ENCODE measurements around the gene HORMAD2. TPM values are rescaled to one million over a fixed set of nuclear protein-coding genes. Genes with fewer than 3 reads are reported as not detected.

The HORMAD2 gene
- total RNA-seq, 4 donors from 2014 or later = not detected

DNA sequence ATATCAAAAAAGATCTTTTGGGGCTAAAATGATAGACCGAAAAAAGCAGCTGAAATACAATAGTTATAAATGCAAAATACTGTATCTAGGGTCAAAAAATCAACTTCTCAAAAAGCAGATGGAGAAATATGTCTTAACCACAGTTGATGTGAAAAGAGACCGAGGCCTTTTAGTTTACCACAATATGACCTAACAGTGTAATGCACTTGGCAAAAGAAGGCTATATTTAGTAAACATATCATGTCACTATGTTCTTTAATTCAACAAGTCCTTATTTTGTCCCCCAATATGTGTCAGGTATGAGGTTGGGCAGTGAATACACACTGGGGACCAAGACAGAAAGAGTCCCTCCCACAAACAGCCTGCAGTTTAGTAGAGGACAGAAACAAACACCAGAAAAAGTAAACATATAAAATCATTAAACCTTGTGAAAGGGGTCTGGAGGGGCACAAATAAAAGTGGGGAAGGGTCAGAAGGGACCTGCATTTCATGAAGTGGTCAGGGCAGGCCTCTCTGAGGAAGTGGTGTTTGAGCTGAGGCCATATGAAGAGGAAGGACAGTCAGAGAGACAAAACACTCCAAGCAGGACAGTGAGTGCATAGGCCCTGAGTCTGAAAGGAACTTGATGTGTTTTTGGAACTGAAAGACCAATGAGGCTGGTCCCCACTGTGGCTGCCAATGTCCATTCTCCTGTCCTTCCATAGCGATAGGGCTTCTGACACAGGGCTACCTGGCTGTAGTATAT lies 112.9 kb downstream of the HORMAD2 start:
- Histone ChIP-seq H3K4me1 (peaks cover 22 to 24% (median 22%) of the 10 kb centered on the region in 4 donors), H3K36me3 (no peaks in the 10 kb centered on the region), H3K9me3 (no peaks in the 10 kb centered on the region), H3K27me3 (no peaks in the 10 kb centered on the region), H3K4me3 (no peak overlapping the region), H3K27ac (replicated peaks in 1 of 4) (no peak overlapping the region)
- intact Hi-C loops (cut with DNase I) = no loop called here
- TF ChIP-seq POLR2A (IDR thresholded peaks at IDR 0.05; ENCODE audit: low read depth) = no peak
- no peak for TF ChIP-seq POLR2AphosphoS5 (IDR thresholded peaks at IDR 0.05)
- TF ChIP-seq, protein P1, sequence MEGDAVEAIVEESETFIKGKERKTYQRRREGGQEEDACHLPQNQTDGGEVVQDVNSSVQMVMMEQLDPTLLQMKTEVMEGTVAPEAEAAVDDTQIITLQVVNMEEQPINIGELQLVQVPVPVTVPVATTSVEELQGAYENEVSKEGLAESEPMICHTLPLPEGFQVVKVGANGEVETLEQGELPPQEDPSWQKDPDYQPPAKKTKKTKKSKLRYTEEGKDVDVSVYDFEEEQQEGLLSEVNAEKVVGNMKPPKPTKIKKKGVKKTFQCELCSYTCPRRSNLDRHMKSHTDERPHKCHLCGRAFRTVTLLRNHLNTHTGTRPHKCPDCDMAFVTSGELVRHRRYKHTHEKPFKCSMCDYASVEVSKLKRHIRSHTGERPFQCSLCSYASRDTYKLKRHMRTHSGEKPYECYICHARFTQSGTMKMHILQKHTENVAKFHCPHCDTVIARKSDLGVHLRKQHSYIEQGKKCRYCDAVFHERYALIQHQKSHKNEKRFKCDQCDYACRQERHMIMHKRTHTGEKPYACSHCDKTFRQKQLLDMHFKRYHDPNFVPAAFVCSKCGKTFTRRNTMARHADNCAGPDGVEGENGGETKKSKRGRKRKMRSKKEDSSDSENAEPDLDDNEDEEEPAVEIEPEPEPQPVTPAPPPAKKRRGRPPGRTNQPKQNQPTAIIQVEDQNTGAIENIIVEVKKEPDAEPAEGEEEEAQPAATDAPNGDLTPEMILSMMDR (IDR thresholded peaks at IDR 0.05) = no peak
- TF ChIP-seq EP300 (IDR thresholded peaks at IDR 0.05) = no peak
- 83% methylated on average over 3 of the region's 3 CpGs for WGBS
- DNase-seq (ENCODE audit: extremely low spot score) = no peak

GRCh38 chr22:30195245-30196140 lies 115.2 kb downstream of the HORMAD2 start:
- intact Hi-C loops (cut with DNase I) = no loop called here
- H3K4me1 ChIP-seq = peaks cover 22 to 24% (median 22%) of the 10 kb centered on the region in 4 donors
- H3K27ac ChIP-seq (replicated peaks in 1 of 4) = peak overlapping the region; percentile 61 to 76 (median 72)
- H3K9me3 ChIP-seq = no peaks in the 10 kb centered on the region
- H3K36me3 ChIP-seq = no peaks in the 10 kb centered on the region
- DNase-seq (ENCODE audit: extremely low spot score) = no peak
- 42% methylated on average over 5 of the region's 5 CpGs for WGBS
- H3K27me3 ChIP-seq = no peaks in the 10 kb centered on the region
- peak overlapping the region in 3 of 4 donors; percentile 16 to 31 (median 28) for H3K4me3 ChIP-seq
- TF ChIP-seq EP300 (IDR thresholded peaks at IDR 0.05) (no peak), POLR2A (IDR thresholded peaks at IDR 0.05; ENCODE audit: low read depth) (no peak), POLR2AphosphoS5 (IDR thresholded peaks at IDR 0.05) (no peak)
- TF ChIP-seq, protein P1 (IDR thresholded peaks at IDR 0.05) = no peak

DNA sequence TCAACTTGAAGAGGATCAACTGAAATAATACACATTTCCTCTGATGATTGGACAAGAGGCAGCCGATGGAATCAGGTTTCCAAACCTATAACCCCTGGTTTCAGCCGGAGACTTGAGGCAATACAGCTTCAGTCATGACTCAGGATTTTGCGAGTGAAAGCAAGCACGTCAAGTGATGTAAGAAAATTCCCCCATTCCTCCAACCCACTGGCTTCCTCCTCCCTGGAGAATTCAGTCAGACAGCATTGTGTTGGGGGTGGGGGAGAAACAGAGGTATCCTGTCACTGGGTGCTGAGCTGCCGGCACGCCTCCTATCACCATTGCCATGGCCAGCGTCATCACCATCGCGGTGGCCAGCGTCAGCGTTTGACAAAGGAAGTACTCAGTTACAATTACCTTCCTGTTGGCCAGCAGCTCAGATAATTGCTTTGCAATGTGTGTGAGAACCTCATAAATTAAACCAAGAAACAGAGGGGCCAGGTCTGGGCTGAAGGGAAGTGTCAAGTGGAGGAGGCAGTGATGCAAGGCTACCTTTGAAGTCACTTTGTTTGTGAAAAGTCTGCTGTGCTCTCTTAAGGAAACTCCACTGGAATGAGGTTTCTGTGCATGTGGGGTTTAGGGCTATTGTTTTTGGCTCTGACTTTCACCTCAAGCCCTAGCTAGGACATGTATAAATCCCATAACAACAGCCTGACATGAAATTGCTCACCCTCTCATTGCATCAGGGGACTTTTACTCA lies 116.0 kb downstream of the HORMAD2 start:
- H3K36me3 ChIP-seq = no peaks in the 10 kb centered on the region
- intact Hi-C loops (cut with DNase I) = no loop called here
- peak overlapping the region; percentile 61 to 76 (median 72) for H3K27ac ChIP-seq (replicated peaks in 1 of 4)
- TF ChIP-seq, protein P1 (IDR thresholded peaks at IDR 0.05) = no peak
- no peak for TF ChIP-seq POLR2A (IDR thresholded peaks at IDR 0.05; ENCODE audit: low read depth)
- TF ChIP-seq EP300 (IDR thresholded peaks at IDR 0.05) = no peak
- peak; percentile 36 to 41 for TF ChIP-seq POLR2AphosphoS5 (IDR thresholded peaks at IDR 0.05)
- peaks cover 22 to 24% (median 22%) of the 10 kb centered on the region in 4 donors for H3K4me1 ChIP-seq
- no peaks in the 10 kb centered on the region for H3K27me3 ChIP-seq
- H3K4me3 ChIP-seq = peak overlapping the region in 3 of 4 donors; percentile 16 to 31 (median 28)
- H3K9me3 ChIP-seq = no peaks in the 10 kb centered on the region
- 14% methylated on average over 10 of the region's 11 CpGs for WGBS
- peak; percentile 96 for DNase-seq (ENCODE audit: extremely low spot score)

DNA sequence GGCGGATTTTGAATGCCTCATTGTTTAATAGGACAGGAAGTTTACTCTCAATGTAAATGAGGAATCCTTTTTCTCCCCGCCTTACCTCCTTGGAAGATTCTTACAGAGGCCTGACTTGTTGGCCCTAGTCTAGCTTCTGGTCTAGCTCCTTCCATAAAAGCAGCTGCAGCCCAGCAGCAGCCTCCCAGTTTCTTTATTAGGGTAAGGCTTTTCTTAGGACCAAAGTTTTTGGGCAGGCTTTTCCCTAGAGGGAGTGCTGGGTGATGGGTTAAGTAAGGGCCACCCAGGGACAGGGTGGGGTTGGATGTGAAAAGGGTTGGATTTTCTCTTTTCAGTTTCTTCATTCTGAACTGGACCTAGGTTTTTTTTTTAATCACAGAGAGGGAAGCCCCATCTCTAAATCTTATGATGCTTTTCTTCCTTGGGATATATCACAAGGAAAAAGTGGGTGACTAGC lies 116.6 kb downstream of the HORMAD2 start:
- no peaks in the 10 kb centered on the region for H3K27me3 ChIP-seq
- no peak overlapping the region for H3K4me3 ChIP-seq
- peaks cover 22 to 24% (median 22%) of the 10 kb centered on the region in 4 donors for H3K4me1 ChIP-seq
- no peaks in the 10 kb centered on the region for H3K9me3 ChIP-seq
- WGBS = 23% methylated on average over 2 of the region's 2 CpGs
- peak overlapping the region; percentile 61 to 76 (median 72) for H3K27ac ChIP-seq (replicated peaks in 1 of 4)
- no peaks in the 10 kb centered on the region for H3K36me3 ChIP-seq
- DNase-seq (ENCODE audit: extremely low spot score) = no peak
- intact Hi-C loops (cut with DNase I) = no loop called here
- TF ChIP-seq POLR2AphosphoS5 (IDR thresholded peaks at IDR 0.05) = no peak
- TF ChIP-seq, protein P1 (IDR thresholded peaks at IDR 0.05) = no peak
- TF ChIP-seq POLR2A (IDR thresholded peaks at IDR 0.05; ENCODE audit: low read depth) = no peak
- no peak for TF ChIP-seq EP300 (IDR thresholded peaks at IDR 0.05)
